Liver (tissue), 9 donors: Measurements from ENCODE around the gene BCR. TPM values are rescaled to one million over a fixed set of nuclear protein-coding genes. Genes with fewer than 3 reads are reported as not detected.

Experiments used
- DNase-seq: peaks from one replicate; pipeline ENCODE4 v3.0.0-alpha.2; 2017; ENCODE audit warnings: low spot score
- H3K27ac ChIP-seq, 2 donors: one replicate each; pipeline ENCODE4 v1.7.0; 2013; ENCODE audit warnings: inconsistent platforms in 2 of 2, low read length in 2 of 2, control low read depth in 1 of 2, low read depth in 1 of 2, mild to moderate bottlenecking in 1 of 2
- H3K27me3 ChIP-seq, 4 donors: one replicate each; pipeline versions ENCODE4 v1.6.1 to v1.7.0; 2013; ENCODE audit warnings: low read length in 3 of 4, inconsistent platforms in 1 of 4, mild to moderate bottlenecking in 1 of 4, moderate library complexity in 1 of 4; ENCODE audit not compliant: control insufficient read depth in 4 of 4, insufficient read depth in 4 of 4
- H3K36me3 ChIP-seq, 4 donors: one replicate each; pipeline versions ENCODE4 v1.6.1 to v1.7.0; 2013; ENCODE audit warnings: low read length in 3 of 4, mild to moderate bottlenecking in 3 of 4, low read depth in 1 of 4, moderate library complexity in 1 of 4; ENCODE audit not compliant: control insufficient read depth in 4 of 4, insufficient read depth in 3 of 4
- H3K4me1 ChIP-seq, 4 donors: one replicate each; pipeline versions ENCODE4 v1.6.1 to v1.7.0; 2013; ENCODE audit warnings: low read length in 3 of 4, mild to moderate bottlenecking in 3 of 4, moderate library complexity in 1 of 4; ENCODE audit not compliant: control insufficient read depth in 4 of 4, insufficient read depth in 4 of 4
- H3K4me3 ChIP-seq, 3 donors: one replicate each; pipeline versions ENCODE4 v1.6.1 to v1.7.0; 2013; ENCODE audit warnings: low read length in 3 of 3, control low read depth in 1 of 3, low read depth in 1 of 3, mild to moderate bottlenecking in 1 of 3
- H3K9ac ChIP-seq, 2 donors: one replicate each; pipeline ENCODE4 v1.7.0; 2013; ENCODE audit warnings: low read length in 2 of 2, mild to moderate bottlenecking in 2 of 2, moderate library complexity in 2 of 2, control low read depth in 1 of 2, low read depth in 1 of 2
- H3K9me3 ChIP-seq, 4 donors: one replicate each; pipeline versions ENCODE4 v1.6.1 to v1.7.0; 2013; ENCODE audit warnings: low read length in 3 of 4; ENCODE audit not compliant: control insufficient read depth in 4 of 4
- EGR1 ChIP-seq, 2 donors: IDR thresholded peaks; 2 replicates each; pipeline ENCODE4 v1.6.1; 2016 to 2018; ENCODE audit warnings: antibody characterized with exemption in 2 of 2, low read depth in 2 of 2
- FOXA1 ChIP-seq: IDR thresholded peaks from 2 replicates; pipeline ENCODE4 v1.6.1; 2016; ENCODE audit warnings: antibody characterized with exemption
- FOXA2 ChIP-seq: IDR thresholded peaks from 2 replicates; pipeline ENCODE4 v1.6.1; 2016; ENCODE audit warnings: antibody characterized with exemption
- HNF4A ChIP-seq, 2 donors: conservative IDR thresholded peaks; 2 replicates each; pipeline ENCODE4 v1.6.1; 2016; ENCODE audit warnings: antibody characterized with exemption in 2 of 2, mild to moderate bottlenecking in 2 of 2
- MAX ChIP-seq: IDR thresholded peaks from 2 replicates; pipeline ENCODE4 v1.6.1; 2016; ENCODE audit warnings: antibody characterized with exemption
- NR2F2 ChIP-seq: IDR thresholded peaks from 2 replicates; pipeline ENCODE4 v1.6.1; 2016; ENCODE audit warnings: antibody characterized with exemption
- RAD21 ChIP-seq, 2 donors: IDR thresholded peaks; 2 replicates each; pipeline ENCODE4 v1.6.1; 2016; ENCODE audit warnings: antibody characterized with exemption in 2 of 2, mild to moderate bottlenecking in 2 of 2
- RXRA ChIP-seq, 2 donors: IDR thresholded peaks; 2 replicates each; pipeline ENCODE4 v1.6.1; 2017 to 2018; ENCODE audit warnings: antibody characterized with exemption in 2 of 2, mild to moderate bottlenecking in 1 of 2
- SP1 ChIP-seq: IDR thresholded peaks from 2 replicates; pipeline ENCODE4 v1.6.1; 2018; ENCODE audit warnings: antibody characterized with exemption, mild to moderate bottlenecking
- TAF1 ChIP-seq: conservative IDR thresholded peaks from 2 replicates; pipeline ENCODE4 v1.6.1; 2016; ENCODE audit warnings: antibody characterized with exemption, mild to moderate bottlenecking
- WGBS: extraction: QIAGEN DNeasy Blood & Tissue Kit; methylation state at CpG from one replicate; pipeline ENCODE4 v1.1.7; 2013; 5-methylcytosine and 5-hydroxymethylcytosine counted together
- polyA plus RNA-seq, 2 donors: library from polyadenylated mRNA; stranded (reverse) in 1 of 2; unstranded in 1 of 2; fragments of 200-250 nt in 1 of 2; fragments of >200 nt in 1 of 2; fragmentation: Nextera tagmentation in 1 of 2; extraction: Ambion mirVana in 1 of 2; gene quantifications; one replicate each; pipeline versions ENCODE4 v1.2.1 to v1.2.3, GENCODE V29; 2013 to 2015
- total RNA-seq, 2 donors: library from RNA; depleted of rRNA; stranded (reverse); fragments of >200 nt; gene quantifications; one replicate each; pipeline ENCODE4 v1.2.3, GENCODE V29; 2014
- TF ChIP-seq, protein P1 (sequence below): fragments of 150-350 bp; IDR thresholded peaks from 2 replicates; pipeline ENCODE4 v1.5.1; 2017; ENCODE audit warnings: improper control_type of control experiment, low read depth, low read length; ENCODE audit not compliant: missing input control
- TF ChIP-seq, protein P2 (sequence below): IDR thresholded peaks from 2 replicates; pipeline ENCODE4 v1.6.1; 2016; ENCODE audit warnings: antibody characterized with exemption
- TF ChIP-seq, protein P3 (sequence below): IDR thresholded peaks from 2 replicates; pipeline ENCODE4 v1.6.1; 2016; ENCODE audit warnings: antibody characterized with exemption, mild to moderate bottlenecking
- donor health status: healthy.
- donor health status: healthy.
- donor health status: healthy.
- donor health status: healthy.
- donor health status: healthy.

The BCR gene
- total and polyA plus RNA-seq, 4 donors, result 7.4 to 35.6 (median 18.3) TPM

DNA sequence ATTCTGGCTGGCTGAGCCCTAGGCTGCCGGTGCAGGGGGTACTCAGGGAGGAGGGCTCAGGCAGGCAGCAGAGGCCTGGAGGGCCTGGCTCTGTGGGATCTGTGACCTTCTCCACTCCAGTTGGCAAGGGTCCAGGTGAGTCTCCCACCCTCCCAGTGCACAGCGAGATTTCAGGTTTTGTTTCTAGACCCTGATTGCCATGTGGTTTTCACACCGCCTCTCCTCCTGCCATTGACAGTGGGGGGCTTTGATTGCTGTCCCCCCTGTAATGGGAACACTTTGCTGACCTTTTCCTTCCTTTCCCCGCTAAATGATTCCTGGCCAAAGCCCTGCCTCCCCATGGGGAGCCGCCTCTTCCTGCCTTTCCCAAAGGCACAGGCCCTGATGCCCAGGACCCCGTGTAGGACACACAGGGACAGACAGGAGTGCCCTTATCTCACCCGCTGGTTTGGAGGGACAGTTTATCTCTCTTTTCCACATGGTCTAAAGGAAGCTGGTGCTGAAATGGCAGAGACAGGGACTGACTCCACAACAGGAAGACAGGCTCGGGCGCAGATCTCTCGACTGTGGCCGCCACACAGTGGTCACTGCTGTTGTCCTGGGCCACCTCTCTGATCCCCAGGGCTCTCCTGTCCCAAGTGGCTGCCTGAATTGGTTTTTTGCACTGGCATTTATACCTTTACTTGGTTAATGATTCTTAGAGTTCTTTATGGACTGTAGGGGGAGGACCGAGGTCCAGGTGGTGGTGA is 43.4 kb downstream of the BCR start:
- Histone ChIP-seq H3K27me3 (no peaks in the 10 kb centered on the region), H3K36me3 (no peaks in the 10 kb centered on the region), H3K4me1 (peaks cover 26 to 44% (median 35%) of the 10 kb centered on the region in 4 donors), H3K4me3 (no peak overlapping the region), H3K9me3 (peaks cover 0 to 2% (median 0%) of the 10 kb centered on the region in 4 donors), H3K27ac (peak overlapping the region in 1 of 2 donors; percentile 54), H3K9ac (no peak overlapping the region)
- no peak for DNase-seq
- TF ChIP-seq RXRA (IDR thresholded peaks at IDR 0.05) (no peak), HNF4A (conservative IDR thresholded peaks at IDR 0.05) (peak in 1 of 2 donors; percentile 7), MAX (no peak), NR2F2 (peak; percentile 93), FOXA1 (no peak), SP1 (peak; percentile 36), EGR1 (IDR thresholded peaks at IDR 0.05; ENCODE audit: low read depth in 2 of 2) (no peak), FOXA2 (no peak), RAD21 (IDR thresholded peaks at IDR 0.05) (peak in 1 of 2 donors; percentile 12)
- TF ChIP-seq, protein P1, sequence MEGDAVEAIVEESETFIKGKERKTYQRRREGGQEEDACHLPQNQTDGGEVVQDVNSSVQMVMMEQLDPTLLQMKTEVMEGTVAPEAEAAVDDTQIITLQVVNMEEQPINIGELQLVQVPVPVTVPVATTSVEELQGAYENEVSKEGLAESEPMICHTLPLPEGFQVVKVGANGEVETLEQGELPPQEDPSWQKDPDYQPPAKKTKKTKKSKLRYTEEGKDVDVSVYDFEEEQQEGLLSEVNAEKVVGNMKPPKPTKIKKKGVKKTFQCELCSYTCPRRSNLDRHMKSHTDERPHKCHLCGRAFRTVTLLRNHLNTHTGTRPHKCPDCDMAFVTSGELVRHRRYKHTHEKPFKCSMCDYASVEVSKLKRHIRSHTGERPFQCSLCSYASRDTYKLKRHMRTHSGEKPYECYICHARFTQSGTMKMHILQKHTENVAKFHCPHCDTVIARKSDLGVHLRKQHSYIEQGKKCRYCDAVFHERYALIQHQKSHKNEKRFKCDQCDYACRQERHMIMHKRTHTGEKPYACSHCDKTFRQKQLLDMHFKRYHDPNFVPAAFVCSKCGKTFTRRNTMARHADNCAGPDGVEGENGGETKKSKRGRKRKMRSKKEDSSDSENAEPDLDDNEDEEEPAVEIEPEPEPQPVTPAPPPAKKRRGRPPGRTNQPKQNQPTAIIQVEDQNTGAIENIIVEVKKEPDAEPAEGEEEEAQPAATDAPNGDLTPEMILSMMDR, result no peak
- TF ChIP-seq, protein P2, sequence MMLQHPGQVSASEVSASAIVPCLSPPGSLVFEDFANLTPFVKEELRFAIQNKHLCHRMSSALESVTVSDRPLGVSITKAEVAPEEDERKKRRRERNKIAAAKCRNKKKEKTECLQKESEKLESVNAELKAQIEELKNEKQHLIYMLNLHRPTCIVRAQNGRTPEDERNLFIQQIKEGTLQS, result no peak
- TF ChIP-seq, protein P3, sequence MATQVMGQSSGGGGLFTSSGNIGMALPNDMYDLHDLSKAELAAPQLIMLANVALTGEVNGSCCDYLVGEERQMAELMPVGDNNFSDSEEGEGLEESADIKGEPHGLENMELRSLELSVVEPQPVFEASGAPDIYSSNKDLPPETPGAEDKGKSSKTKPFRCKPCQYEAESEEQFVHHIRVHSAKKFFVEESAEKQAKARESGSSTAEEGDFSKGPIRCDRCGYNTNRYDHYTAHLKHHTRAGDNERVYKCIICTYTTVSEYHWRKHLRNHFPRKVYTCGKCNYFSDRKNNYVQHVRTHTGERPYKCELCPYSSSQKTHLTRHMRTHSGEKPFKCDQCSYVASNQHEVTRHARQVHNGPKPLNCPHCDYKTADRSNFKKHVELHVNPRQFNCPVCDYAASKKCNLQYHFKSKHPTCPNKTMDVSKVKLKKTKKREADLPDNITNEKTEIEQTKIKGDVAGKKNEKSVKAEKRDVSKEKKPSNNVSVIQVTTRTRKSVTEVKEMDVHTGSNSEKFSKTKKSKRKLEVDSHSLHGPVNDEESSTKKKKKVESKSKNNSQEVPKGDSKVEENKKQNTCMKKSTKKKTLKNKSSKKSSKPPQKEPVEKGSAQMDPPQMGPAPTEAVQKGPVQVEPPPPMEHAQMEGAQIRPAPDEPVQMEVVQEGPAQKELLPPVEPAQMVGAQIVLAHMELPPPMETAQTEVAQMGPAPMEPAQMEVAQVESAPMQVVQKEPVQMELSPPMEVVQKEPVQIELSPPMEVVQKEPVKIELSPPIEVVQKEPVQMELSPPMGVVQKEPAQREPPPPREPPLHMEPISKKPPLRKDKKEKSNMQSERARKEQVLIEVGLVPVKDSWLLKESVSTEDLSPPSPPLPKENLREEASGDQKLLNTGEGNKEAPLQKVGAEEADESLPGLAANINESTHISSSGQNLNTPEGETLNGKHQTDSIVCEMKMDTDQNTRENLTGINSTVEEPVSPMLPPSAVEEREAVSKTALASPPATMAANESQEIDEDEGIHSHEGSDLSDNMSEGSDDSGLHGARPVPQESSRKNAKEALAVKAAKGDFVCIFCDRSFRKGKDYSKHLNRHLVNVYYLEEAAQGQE, result peak; percentile 67
- 55% methylated on average over 12 of the region's 12 CpGs for WGBS

DNA sequence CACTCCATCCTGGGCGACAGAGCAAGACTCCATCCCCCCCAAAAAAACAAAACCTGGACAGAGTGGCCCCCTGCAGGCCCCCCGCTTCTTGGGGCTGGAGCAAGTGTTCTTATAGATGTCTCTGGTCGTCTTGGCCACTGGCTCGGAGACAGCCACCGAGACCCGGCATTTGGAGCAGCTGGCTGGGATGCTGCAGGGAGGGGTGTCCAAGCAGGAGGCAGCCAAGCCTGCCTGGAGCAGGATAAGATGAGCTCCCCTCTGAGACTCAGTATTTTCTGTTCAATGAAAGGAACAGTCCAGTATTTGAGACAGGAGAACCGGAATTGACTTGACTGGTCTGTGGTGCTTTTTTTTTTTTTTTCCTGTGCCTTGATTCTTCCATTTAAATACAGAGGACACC is 44.5 kb downstream of the BCR start:
- no peaks in the 10 kb centered on the region for H3K27me3 ChIP-seq
- H3K9me3 ChIP-seq, result peaks cover 0 to 2% (median 0%) of the 10 kb centered on the region in 4 donors
- DNase-seq, result no peak
- peaks cover 17 to 34% (median 25%) of the 10 kb centered on the region in 4 donors for H3K4me1 ChIP-seq
- WGBS, result 94% methylated on average over 7 of the region's 7 CpGs
- H3K9ac ChIP-seq, result no peak overlapping the region
- no peaks in the 10 kb centered on the region for H3K36me3 ChIP-seq
- H3K4me3 ChIP-seq, result no peak overlapping the region
- TF ChIP-seq TAF1 (no peak), FOXA2 (no peak), RAD21 (IDR thresholded peaks at IDR 0.05) (no peak), NR2F2 (no peak), MAX (no peak), RXRA (IDR thresholded peaks at IDR 0.05) (no peak)
- TF ChIP-seq, protein P2, result no peak
- TF ChIP-seq, protein P3, result no peak
- no peak overlapping the region for H3K27ac ChIP-seq
